LNCAP (cell line): ENCODE data around the gene DDB1.

Experiments
- CTCF ChIP-seq: fragments of 450-650 bp; IDR thresholded peaks from 2 replicates; pipeline ENCODE4 v1.5.1; 2017; ENCODE audit warnings: mild to moderate bottlenecking

DDB1 gene

GRCh38 chr11:61345170-61345610 is 12.3 kb upstream of the DDB1 start:
- no peak for TF ChIP-seq CTCF

GRCh38 chr11:61343792-61344745 is 11.2 kb upstream of the DDB1 start:
- no peak for TF ChIP-seq CTCF

- TF ChIP-seq CTCF: no peak
Observed at GRCh38 chr11:61342207-61342803, 9.4 kb upstream of the DDB1 start.

GRCh38 chr11:61341706-61342105 is 8.8 kb upstream of the DDB1 start:
- no peak for TF ChIP-seq CTCF

GRCh38 chr11:61340979-61341378 is 8.1 kb upstream of the DDB1 start:
- no peak for TF ChIP-seq CTCF

GRCh38 chr11:61339490-61339878 is 6.6 kb upstream of the DDB1 start:
- no peak for TF ChIP-seq CTCF

- TF ChIP-seq CTCF: no peak
Observed at GRCh38 chr11:61338783-61339489, 6.0 kb upstream of the DDB1 start.
